HG03135 (cell line): ENCODE data around the gene ARID5A.
A peak's percentile ranks its signal among the peaks of the same experiment; 100 is the strongest.

Experiments used
- ATAC-seq: cut with Tn5 transposase; IDR thresholded peaks from one replicate; pipeline ENCODE4 v1.9.1; 2021; ENCODE audit warnings: mild to moderate bottlenecking, moderate library complexity; ENCODE audit not compliant: unreplicated experiment

ARID5A gene

DNA sequence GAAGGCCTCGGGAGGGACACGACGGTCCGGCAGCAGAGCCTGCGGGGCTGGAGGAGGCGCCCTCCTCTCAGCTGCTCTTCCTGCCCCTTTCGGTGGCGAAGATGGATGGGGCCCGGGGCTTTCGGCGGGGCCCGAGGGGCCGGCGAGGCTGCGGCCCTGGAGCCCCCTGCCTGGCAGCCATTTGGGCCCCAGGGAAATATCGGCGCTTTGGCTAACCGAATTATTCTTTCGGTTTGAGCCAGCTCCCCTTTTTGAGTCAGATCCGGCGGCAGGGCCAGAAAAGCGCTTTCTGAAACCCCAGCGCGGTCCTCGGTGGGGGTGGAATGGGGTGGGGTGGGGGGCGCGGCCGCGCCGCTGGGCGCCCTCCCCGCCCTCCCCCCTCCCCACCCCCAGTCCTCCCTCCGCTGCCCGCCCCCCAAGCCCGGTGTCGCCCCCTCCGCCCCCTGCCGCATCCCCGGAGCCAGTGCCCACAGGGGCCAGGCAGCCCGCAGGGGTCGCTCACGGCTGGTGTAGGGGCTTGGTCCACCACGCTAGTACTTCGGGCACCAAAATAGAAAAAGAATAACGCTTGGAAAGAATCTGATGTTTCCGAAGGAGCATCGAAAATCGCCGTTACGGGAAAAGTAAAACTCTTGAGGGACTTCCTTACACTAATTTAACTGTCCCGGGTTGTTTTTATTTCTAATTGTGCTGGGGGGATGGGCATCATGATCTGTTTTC, 9.1 kb upstream of the ARID5A start:
- no peak for ATAC-seq

DNA sequence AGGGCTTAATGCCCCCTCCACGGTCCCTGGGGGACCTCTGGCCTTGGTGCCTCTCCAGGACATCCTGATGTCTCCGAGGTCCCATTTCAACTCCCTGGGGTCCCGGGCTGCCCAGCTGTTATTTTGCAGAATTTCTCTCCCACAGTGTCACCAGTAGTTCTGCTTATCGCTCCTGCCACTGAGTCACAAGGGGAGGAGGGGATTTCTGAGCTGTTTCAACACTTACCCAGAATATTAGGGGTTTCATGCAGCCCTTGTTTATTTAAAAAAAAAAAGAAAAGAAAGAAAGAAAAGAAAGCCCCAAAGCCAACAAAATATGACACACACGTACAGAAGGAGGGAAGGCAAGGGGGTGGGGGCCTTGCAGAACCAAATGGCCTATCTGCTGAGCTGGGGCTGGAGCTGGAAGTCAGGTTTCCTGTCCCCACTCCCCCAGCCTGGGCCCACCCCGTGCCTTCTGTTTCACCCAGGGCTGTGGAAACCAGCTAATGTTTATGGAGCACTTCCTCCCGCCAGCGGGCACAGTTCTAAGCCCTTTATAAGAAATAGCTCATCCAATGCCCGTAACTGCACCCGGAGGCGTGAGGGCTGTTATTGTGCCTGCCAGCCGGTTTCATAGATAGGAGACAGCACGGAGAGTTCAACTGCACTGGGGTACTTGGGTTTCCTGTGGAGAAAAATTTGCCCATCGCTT, 8.4 kb upstream of the ARID5A start:
- no peak for ATAC-seq

DNA sequence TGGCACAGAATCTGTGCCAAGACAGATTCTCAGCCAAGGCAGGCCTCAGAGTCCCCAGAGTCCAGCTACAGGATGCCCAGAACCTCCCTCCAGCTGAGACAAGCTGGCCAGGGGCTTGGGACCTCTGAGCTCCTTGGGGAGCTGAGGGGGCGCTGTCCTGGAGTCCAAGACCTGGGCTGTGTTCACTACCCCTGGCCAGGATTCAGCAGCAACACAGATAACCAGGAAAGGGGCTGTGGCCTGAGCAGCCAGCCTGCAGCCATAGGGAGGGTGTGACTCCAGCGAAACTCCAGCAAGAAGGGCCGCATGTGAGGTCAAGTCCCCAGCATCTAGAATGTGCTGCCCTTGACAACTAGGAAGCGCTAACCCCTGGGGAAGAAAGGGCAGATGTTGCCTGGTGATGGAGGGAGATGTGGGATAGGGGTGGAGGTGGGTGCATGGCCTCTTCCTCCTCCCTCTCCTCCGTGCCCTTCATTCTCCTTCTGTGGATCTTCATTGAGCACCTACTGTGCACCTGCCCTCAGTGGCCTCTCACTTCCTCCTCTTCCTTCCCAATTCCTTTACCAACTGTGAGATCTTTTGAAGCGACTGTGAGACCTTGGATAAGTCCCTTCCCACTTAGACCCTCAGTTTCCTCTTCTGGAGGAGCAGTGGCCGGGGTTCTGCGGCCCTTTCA, 7.7 kb upstream of the ARID5A start:
- no peak for ATAC-seq

DNA sequence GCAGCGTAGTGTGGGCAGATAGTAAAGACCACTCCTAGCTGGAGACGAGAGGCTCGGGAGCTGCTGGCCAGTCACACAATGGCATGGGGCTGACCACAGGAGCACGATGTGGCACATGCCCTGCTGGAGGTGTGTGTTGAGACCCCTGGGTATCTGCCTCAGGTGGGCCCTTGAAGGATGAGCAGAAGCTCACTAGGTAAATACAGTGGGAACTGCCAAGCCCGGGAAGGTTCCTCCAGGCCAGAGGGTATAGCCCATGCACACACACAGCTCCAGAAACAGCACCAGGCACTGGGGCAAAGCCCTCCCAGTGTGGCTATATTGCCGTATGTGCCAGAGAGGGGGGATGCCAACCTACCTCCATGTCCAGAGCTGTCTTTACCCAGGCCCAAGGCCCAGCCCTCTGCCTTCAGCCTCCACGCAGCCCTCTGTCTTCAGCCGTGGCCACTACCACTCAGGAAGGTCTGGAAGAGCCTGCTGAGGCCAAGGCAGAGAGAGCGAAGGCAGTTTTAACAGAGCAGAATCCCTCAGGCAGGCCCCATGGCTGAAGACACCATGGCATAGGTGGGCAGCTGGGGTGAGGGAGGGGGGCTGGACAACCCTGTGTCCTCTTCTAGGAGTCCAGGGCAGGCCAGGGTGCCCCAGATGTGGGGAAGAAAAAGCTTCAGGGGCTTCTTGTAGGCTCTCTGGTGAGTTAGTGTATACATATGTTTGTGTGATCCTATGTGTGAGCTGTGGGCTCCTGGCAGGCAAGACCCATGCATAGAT, 7.0 kb upstream of the ARID5A start:
- ATAC-seq, result no peak

DNA sequence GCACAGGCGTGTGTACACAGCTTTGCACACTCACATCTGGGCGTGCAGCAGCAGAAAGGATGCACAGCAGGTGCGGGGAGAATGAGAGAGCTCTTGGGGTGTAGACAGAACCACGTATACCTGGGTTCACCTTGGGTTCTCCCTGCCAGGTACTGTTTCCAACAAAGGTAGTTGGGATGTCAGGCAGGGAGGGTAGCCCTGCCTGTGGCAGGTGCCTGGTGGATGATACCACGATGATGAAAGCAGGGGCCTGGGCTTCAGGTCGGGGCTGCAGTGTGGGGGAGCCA, 6.5 kb upstream of the ARID5A start:
- no peak for ATAC-seq

DNA sequence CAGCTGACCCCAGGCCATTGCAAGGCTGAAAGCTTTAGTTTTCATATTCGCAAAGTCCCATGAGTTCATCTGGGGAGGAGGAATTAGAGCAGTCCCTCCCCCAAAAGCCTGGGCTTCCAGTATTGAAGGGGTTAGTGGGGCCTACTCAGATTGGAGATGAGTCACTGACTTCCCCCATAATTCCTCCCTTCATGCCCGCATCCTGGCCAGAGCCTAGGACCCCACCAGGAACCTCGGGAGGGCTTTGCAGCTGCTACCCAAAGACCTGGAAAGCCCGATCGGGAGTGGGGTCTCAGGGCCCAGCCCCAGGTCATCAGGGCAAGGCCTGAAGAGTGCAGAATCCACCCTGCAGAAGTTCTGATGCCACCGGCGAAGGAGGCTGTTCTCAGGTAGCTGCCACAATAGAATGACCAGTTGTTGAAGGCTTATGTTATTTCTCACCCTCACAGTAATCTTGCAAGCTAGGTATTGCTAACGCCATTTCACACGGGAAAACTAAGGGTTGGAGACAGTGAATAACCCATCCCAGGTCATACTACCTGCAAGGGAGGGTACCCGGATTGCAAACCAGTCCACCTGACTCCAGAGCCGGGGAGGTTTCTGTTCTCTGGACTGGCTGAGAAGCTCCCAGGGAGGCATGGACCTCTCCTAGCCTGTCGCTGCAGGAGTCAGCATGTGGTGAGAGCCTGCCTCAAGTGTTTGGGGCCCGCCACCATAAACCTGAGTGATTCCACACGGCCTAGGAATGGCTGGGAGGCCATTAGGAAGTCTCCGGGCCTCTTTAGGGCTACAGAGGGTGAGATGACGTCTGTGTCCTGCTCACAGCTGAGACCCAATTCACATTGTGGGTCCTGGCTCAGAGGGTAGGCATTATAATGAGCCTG, 5.8 kb upstream of the ARID5A start:
- ATAC-seq, result no peak

DNA sequence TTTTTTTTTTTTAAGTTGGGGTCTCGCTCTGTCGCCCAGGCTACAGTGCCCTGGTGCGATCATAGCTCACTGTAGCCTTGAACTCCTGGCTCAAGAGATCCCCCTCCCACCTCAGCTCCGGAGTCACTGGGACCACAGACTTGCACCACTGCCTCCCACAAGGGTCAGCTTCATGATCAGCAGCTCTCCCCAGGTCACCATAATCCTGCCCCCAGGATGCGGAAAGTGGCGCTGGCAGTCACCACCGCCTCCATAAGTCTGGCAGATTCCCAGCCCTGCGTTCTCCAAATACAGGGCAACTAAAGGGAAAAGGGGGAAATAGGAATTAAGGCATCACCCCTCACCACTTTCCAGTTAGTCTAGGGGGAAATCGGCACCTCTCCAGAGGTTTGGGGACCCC, 5.2 kb upstream of the ARID5A start:
- no peak for ATAC-seq

DNA sequence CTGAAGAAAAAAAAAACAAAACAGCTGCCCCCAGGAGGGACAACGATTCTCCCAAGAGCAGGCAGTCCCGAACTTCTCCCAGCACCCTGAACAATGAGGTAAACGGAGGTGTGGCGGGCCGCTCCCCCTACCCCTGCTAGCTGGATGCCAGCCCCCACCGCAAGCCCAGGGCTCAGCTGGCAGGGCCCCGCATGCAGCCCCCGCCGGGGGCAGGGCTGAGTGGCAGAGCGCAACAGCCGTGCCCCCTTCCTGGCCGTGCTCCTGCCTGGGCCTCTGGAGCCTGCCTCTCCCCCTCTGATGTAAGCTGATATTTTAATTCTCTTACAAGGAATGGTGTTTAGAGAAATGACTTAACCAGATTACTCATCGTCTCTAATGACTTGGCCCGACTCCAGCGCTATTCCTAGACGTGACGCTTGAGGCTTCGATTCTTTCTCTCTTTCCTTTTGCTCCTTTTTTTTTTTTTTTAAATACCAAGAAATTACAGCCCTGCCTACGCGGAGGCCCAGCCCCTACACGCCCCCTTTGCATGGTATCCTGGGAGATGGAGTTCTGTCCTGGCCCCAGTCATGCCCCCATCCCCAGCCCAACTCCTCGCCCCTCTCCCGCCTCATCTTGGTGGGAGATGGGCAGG, 4.6 kb upstream of the ARID5A start:
- ATAC-seq, result peak; percentile 24

DNA sequence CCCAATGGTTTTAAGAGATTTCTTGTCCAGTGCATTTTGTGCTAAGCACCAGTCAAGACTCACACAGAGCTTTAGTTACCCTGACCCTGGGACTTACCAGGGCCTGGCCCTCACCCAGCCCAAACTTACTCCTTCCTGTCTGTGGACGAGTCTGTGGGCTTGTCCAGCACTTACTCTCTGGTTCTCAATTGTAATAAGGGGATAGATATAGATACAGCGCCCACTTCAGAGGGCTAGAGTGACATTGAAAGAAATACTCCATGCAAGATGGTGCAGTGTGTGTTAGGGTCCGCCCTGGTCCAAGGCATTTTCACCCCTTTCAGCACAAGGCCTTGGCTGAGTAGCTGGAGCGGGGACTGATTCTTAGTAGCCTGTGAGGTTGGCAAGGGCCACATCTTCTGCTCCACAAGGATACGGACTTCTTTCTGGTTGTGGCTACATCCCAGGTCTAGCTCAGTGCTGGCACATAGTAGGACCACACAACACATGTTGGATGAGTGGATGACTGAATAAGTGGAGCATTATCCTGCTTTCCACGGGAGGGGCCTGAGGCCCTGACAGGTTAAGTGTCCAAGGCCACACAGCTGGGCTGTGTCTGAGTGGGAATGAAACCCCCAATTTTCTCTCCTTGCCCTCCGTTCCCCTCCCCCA, 3.8 kb upstream of the ARID5A start:
- no peak for ATAC-seq

DNA sequence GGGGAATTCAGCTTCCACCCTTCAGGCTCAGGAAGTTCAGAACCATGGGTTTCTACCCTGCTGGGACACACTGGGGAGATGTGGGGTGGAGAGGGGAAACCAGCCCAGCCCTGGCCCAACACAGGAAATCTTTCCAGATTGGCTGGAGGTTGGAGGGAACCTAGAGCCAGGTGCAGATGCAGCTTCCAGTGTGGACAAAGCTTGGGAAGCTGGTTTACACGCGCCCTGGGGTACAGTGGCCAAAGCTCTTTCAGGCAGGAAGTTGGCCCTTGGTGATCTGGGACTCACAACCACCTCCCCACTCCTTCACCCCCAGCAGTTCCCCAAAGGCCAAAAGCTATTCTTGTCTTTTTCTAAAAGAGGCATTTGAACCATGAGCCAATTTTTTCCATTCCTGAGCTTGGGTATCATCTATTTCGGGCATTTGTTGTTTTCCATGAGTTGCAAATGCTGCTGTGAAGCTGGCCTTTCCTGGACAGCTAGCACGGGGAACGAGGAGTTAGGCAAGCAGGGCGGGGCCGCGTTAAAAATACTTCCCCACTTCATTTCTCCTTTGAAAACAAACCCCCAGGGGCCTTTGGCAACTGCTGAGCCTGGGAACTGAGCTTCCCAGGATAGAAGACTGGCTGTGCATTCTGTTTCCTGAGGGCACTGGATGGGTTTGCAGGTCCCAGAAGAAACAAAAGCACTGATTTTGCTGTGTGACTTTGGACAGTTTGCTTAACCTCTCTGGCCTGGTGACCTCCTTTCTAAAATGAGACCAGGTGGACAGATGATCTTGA, 3.1 kb upstream of the ARID5A start:
- no peak for ATAC-seq

DNA sequence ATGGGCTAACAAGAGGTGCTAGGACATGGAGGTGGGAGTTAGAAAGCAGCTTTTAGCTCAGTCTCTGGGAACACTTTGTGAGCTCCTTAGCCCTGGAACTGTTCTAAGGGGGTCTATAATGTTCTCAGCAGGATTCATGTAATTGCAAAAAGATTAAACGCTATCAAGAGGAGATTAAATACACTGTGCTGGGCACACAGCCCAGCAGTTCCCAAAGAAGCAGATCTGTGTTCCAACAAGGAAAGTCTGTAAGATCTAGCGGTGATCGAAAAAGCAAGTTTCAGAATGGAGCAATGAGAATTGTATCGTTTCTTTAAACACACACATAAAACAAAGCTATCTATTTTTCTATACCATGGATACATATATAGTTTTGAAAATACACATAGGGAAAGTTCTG, 2.4 kb upstream of the ARID5A start:
- no peak for ATAC-seq

DNA sequence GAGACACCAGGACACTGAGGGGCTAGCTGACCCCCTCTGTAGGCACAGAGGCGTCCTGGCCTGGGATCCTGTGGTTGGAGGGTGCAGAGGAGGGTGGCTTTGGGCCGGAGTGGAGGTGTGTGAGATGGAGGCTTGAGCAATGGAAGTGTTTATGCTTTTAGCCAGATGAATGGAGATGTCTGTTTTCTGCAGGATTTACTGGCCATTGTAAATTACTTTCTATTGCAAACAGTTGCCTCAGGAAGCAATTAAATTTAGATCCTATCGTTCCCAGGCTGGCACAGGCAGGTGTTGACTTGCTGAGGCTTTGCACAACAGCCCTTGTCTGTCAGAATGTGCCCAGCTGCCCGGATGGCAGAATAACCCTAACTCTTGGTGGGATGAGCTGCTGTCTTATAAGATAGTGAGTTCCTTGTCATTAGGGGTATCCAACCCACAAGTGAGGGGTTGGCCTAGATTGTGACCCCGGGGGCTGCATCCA, 1.8 kb upstream of the ARID5A start:
- no peak for ATAC-seq

DNA sequence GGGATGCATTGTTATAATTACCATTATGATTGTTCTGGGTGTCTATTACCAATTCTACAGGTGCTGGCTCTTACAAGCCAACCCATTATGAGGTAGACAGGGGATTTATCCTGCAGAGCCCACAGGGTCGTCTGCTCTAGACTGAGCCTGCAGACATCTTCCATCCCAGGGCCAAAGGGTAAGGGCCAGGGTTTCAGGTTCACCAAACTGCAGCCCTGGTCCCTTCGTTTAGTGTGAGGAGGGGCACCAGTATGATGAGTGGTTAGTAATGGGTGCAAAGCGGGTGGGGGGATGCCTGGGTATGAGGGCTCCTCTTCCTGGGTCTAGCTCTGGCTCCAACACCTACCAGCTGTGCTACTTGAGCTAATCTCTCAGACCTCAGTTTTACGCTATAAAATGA, 1.2 kb upstream of the ARID5A start:
- ATAC-seq, result no peak

DNA sequence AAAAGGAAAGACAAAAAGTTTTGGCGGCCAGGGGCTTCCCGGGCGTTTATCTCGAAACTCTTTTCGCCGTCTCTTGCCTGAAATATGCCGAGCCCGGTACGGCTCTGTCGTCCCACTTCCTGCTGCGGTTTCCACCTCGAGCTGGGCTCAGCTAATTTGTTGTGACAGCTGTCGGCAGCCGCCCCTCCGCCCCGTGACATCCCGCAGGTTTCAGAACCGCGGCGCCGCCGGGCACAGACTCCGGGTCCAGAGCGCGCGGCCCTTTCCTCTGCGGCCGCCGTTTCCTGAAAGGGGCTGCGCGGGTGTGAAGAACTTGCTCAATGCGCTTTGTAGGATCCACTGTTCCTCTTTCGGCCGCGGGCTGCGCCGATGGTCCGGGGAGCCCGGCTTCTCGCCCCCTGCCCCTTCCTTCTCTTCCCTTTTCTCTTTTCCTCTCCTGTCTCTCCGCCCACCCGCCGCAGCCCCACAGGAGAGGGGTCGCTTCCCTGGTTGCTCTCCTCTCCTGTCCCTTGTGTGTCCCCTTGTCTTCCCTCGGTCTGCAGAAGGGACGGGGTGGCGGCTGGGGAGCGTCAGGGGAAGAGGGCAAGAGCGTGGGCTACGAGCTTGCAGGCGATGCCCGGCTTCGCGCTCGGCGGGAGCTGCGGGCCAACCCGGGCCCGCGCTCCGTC, 648 bp downstream of the ARID5A start:
- ATAC-seq, result peak; percentile 46

DNA sequence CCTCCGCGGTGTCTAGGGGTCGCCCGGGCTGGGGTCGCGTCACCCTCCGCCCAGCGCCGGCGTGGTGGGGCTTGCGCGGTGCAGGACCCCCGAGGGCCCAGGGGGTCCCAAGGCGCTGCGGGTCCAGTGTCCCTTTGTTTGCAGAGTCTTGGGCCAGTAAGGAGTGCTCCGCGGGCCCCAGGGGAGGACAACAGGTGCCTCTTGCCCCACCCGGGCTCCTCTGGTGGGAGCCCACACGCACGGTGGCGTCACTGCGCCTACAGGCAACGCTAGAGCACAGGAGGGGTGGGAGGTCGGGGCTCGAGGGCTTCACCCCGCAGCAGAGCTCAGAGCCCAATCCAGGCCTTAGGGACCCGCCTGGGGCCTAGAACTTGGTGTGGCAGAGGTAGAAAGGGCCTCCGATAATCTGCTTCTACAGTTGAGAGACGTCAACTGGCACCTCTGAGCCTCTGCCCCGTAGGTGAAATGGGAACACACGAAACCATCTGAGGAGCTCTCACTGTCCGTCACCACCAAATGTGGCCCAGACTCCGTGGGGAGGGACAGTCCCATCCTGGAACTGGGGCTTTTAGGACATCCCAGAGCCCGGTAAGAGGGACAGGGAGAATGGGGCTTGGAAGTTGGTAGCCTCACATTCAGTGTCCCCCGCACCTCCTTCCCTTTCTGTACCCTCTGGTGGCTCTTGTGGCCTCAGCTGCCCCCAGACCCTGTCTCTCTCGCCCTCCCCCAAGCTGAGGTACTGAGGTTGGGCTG, 1.4 kb downstream of the ARID5A start:
- ATAC-seq, result no peak

DNA sequence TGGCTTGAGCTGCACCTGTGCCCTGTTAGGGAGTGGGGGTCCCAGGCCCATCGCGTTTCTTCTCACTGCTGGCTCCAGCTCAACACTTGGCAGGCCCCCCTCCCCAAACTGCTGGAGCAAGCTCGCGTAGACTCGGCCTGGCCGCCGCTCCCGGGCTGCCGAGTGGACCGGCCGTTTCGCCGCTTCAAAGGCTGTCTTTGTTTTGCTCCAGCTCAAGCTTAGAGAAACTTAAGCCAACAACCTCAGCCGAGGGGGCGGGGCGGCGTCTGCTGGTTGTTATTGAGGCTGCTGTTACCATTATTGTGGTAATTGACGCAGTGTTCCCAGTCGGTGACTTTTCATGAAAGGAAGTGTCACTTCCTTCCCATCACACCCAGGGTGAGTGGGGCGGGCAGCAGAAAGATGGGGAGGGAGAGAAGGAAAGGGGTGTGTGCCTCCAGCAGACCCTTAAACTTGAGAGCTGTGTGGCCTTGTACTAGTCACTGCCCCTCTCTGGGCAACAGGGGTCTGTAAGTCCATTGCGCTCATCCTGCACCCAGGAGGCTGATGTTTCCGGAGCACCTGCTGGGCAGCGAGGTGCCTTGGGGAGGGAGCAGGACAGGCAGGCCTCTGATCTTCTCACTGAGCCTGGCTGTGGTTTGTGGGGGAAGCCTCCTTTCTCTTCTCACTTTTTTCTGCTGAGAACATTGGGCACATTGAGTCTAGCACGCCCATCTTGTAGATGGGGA, 2.1 kb downstream of the ARID5A start:
- ATAC-seq, result no peak
